ENCODE data around the gene CPNE4. TPM values are rescaled to one million over a fixed set of nuclear protein-coding genes. Genes with fewer than 3 reads are reported as not detected.

CPNE4 gene
- total RNA-seq, 1 donor from 2014 or later = 16.1 TPM

DNA sequence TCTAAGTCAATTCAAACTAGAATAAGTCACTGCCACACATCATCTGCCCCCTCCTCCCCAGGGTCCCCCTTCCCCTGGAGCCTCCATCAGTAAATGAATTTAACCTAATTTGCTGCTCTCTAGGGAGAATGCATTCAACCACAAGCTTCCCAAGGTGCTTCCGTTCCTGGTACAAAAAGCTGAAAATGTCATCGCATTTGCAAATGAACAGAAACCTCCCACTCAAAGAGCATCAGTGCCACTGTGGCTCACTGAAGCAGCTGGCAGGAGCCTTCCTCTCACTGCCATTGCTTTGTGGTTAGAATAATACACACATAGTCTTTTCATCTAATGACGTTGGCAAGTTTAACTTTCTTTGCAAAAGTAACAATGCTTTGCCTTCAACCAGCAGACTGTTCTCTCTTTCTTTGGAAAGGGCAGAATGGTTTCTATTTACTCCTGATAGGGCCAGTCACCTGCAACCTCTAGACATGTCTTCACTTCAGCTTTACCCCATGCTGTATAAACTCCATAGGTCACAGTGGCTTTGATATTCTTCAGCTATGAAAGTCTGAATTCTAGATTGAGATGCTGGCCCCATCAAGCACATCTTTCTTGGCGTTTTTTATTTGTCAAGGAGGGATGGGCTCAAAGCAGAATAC, 238.1 kb downstream of the CPNE4 start:
- H3K4me3 Mint-ChIP-seq = peak overlapping the region; percentile 14
- H3K27ac Mint-ChIP-seq (ENCODE audit: unreplicated experiment) = peak overlapping the region; percentile 13
- H3K27me3 Mint-ChIP-seq (ENCODE audit: low read depth) = peaks cover 12% of the 10 kb centered on the region
- no peak for DNase-seq (ENCODE audit: low read depth, low spot score)
- no peaks in the 10 kb centered on the region for H3K36me3 Mint-ChIP-seq (ENCODE audit: low read depth)
- H3K9me3 Mint-ChIP-seq = no peaks in the 10 kb centered on the region
- peaks cover 41% of the 10 kb centered on the region for H3K4me1 Mint-ChIP-seq
- TF ChIP-seq, protein P1, sequence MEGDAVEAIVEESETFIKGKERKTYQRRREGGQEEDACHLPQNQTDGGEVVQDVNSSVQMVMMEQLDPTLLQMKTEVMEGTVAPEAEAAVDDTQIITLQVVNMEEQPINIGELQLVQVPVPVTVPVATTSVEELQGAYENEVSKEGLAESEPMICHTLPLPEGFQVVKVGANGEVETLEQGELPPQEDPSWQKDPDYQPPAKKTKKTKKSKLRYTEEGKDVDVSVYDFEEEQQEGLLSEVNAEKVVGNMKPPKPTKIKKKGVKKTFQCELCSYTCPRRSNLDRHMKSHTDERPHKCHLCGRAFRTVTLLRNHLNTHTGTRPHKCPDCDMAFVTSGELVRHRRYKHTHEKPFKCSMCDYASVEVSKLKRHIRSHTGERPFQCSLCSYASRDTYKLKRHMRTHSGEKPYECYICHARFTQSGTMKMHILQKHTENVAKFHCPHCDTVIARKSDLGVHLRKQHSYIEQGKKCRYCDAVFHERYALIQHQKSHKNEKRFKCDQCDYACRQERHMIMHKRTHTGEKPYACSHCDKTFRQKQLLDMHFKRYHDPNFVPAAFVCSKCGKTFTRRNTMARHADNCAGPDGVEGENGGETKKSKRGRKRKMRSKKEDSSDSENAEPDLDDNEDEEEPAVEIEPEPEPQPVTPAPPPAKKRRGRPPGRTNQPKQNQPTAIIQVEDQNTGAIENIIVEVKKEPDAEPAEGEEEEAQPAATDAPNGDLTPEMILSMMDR (conservative IDR thresholded peaks at IDR 0.05) = no peak

DNA sequence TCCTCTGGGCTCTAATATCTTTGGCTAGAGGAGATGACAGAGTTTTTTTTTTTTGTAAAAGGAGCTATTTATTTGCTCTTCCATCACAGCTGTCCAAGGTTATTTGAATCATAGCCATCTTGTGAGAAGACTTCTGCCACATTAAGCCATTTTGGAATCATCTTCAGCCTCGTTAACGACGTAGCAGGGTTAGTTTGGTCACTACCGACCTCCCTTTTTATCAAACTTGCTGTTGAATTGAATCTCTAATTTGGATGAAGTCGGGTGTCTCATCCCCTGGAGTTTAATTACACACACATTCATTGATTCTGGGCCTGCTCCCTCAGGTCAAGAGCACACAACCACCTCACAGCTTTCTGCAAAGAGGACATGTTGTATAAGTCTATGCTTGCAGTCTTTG, 238.7 kb downstream of the CPNE4 start:
- peaks cover 12% of the 10 kb centered on the region for H3K27me3 Mint-ChIP-seq (ENCODE audit: low read depth)
- DNase-seq (ENCODE audit: low read depth, low spot score) = no peak
- H3K9me3 Mint-ChIP-seq = no peaks in the 10 kb centered on the region
- TF ChIP-seq, protein P1 (conservative IDR thresholded peaks at IDR 0.05) = no peak
- peak overlapping the region; percentile 14 for H3K4me3 Mint-ChIP-seq
- H3K27ac Mint-ChIP-seq (ENCODE audit: unreplicated experiment) = peak overlapping the region; percentile 78
- peaks cover 41% of the 10 kb centered on the region for H3K4me1 Mint-ChIP-seq
- no peaks in the 10 kb centered on the region for H3K36me3 Mint-ChIP-seq (ENCODE audit: low read depth)

DNA sequence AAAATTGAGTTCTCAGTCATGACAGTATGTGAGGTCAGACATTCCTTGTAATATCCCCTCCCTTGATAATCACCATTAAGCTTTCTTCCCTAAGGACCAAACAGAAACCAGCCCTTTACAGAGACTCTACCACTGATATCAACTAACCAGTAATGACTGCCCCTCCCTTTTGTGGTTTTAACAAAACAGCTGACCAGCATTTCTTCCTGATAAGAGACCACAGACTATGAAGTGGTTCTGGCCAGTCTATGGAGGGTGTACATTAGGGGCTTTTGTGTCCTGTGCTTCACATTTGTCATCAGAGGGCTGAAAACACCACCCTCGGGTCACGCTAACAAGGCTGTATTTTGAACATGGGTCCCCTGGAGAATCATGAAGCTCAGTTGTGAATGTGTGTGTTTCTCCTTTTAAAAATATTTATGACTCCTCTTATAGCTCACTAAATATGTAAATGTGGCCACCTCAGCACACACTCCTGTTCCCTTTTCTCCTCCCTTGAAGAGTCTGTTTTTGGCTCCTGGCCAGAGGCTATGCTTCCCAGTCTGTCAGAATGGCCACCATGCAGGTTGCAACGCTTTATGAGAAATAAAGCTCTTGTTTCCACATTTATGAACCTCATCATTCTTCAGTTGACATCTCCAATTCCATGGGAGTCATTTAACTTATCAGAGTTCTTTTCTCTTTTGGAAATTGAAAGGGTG, 239.3 kb downstream of the CPNE4 start:
- Mint-ChIP-seq H3K9me3 (no peaks in the 10 kb centered on the region), H3K4me1 (peaks cover 41% of the 10 kb centered on the region), H3K27me3 (ENCODE audit: low read depth) (peaks cover 12% of the 10 kb centered on the region), H3K4me3 (no peak overlapping the region), H3K36me3 (ENCODE audit: low read depth) (no peaks in the 10 kb centered on the region), H3K27ac (ENCODE audit: unreplicated experiment) (peak overlapping the region; percentile 30)
- no peak for DNase-seq (ENCODE audit: low read depth, low spot score)
- TF ChIP-seq, protein P1 (conservative IDR thresholded peaks at IDR 0.05) = no peak

DNA sequence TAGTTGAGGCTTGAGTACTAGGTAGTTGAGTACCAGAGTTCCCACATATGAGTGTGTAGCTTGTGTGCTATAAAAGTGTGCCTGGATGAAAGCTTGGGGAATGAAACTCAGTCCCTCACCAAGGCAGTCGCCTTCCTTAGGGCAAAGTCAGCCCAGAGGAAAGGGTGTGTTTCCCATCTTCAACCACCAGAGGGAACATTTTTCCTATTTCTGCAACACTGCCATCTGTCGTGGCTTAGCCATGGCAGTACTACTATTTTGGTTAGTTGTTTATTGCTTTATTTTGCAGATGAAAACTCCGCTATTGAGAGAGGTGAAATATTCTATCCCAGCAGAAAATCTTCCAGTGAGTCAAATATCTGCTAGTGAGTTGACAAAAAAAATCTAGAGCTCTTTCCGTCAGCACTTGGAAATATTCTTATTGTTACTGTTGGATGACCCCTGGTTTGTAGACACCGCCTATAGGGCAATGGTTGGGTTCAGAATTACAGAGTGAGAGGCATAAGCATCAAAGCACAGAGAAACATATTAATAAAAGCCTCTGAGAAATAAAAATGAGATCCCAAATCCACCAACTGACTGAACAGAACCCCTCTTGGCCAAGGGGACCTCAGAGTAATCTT, 239.9 kb downstream of the CPNE4 start:
- DNase-seq (ENCODE audit: low read depth, low spot score) = peak; percentile 31
- no peak overlapping the region for H3K4me3 Mint-ChIP-seq
- H3K36me3 Mint-ChIP-seq (ENCODE audit: low read depth) = no peaks in the 10 kb centered on the region
- no peaks in the 10 kb centered on the region for H3K9me3 Mint-ChIP-seq
- no peak overlapping the region for H3K27ac Mint-ChIP-seq (ENCODE audit: unreplicated experiment)
- TF ChIP-seq, protein P1 (conservative IDR thresholded peaks at IDR 0.05) = peak; percentile 82
- peaks cover 41% of the 10 kb centered on the region for H3K4me1 Mint-ChIP-seq
- peaks cover 14% of the 10 kb centered on the region for H3K27me3 Mint-ChIP-seq (ENCODE audit: low read depth)

DNA sequence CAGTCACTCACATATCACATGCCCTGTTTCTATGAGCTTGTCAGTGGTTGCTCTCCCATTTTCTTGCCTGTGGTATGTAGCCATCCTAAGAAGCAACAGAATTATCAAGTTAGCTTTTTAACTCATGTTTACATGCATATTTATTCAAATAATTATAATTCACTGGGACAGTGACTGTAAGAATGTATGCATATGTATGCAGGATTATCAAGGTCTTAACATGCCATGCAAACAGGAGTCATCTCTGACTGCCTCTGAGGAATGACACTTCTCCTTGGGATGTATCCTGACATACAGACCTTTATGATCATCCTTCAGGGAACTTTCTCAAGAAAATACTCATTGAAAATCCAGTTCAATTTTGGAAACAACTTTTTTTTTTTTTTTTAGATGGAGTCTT, 240.9 kb downstream of the CPNE4 start:
- DNase-seq (ENCODE audit: low read depth, low spot score) = no peak
- H3K36me3 Mint-ChIP-seq (ENCODE audit: low read depth) = no peaks in the 10 kb centered on the region
- H3K4me1 Mint-ChIP-seq = peaks cover 39% of the 10 kb centered on the region

More for the DNA sequence above, 240.9 kb downstream of the CPNE4 start:
- Mint-ChIP-seq H3K27ac (ENCODE audit: unreplicated experiment) (no peak overlapping the region), H3K4me3 (no peak overlapping the region), H3K27me3 (ENCODE audit: low read depth) (peaks cover 17% of the 10 kb centered on the region), H3K9me3 (no peaks in the 10 kb centered on the region)
- TF ChIP-seq, protein P1 (conservative IDR thresholded peaks at IDR 0.05) = no peak

Measured in neural crest cell (in vitro differentiated cells).